GM18861 (cell line): ENCODE measurements around the gene PPP1R1C.

Source experiments
- ATAC-seq: cut with Tn5 transposase; IDR thresholded peaks from one replicate; pipeline ENCODE4 v1.9.1; 2021; ENCODE audit not compliant: unreplicated experiment

Gene PPP1R1C

DNA sequence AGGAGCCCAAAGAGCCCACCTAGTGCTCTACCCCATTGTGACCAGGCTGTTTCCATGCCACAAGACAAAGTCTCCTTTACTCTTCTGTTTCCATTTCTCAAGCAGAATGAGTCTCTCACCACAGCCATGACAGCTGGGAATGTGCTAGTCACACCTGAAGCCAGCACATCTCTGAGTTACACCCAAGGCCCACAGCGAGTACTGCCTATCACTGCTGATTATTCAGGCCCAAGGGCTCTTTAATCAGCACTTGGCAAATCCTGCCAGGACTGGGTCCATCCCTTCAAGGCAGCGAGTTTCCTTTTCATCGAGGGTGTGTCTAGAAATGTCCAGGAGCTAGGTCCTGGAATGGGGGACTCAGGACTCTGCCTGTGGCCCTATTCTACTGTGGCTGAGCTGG, 14.6 kb upstream of the PPP1R1C start:
- ATAC-seq = no peak

GRCh38 chr2:181972431-181973170, 13.1 kb upstream of the PPP1R1C start:
- ATAC-seq = no peak

DNA sequence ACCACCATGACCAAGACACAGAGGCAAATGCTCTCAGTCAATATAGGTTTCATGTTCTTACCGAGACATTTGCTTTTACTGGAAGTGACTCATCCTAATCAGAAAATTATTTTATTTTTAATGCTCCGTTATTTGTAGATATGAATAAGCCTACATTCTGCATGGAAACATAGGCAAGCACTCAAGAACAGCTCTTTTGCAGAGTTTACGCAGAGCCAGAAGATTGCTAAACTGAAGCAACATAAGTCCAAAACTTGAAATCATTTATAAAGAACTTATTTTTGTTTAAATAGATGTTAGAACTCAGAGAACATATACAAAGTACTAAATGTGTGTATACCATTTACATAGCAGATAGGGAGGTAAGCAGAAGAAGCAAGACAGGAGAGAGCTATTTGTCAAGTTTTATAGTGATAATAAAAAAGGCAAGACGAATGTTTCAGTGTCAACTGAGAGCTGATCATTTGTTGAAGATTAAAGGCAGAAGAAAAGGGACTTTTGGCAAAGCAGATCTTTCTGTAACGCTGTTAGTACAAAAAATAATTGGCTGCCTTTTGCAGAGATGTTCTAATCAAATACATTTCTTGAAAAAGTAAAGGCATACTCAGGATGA, 12.4 kb upstream of the PPP1R1C start:
- ATAC-seq = no peak

DNA sequence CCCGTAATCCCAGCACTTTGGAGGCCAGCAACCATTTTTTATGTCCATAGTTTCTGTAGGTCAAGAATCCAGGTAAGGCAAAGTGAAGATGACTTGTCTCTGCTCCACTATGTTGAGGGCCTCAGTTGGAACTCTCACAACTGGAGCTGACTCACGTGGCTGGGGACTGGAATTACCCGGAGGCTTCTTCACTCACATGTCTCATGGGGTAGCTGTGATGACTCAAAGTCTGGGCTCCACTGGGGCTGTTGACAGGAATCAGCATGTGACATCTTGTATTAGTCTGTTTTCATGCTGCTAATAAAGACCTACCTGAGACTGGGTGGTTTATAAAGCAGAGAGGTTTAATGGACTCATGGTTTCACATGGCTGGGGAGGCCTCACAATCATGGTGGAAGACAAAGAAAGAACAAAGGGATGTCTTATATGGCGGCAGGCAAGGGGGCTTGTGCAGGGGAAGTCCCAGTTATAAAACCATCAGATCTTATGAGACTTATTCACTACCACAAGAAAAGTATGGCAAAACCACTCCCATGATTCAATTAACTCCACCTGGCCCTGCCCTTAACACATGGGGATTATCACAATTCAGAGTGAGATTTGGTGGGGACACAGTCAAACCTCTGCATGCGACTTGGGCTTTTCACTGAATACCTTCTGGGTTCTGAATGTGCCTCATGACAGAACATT, 7.8 kb upstream of the PPP1R1C start:
- ATAC-seq = peak; percentile 58

DNA sequence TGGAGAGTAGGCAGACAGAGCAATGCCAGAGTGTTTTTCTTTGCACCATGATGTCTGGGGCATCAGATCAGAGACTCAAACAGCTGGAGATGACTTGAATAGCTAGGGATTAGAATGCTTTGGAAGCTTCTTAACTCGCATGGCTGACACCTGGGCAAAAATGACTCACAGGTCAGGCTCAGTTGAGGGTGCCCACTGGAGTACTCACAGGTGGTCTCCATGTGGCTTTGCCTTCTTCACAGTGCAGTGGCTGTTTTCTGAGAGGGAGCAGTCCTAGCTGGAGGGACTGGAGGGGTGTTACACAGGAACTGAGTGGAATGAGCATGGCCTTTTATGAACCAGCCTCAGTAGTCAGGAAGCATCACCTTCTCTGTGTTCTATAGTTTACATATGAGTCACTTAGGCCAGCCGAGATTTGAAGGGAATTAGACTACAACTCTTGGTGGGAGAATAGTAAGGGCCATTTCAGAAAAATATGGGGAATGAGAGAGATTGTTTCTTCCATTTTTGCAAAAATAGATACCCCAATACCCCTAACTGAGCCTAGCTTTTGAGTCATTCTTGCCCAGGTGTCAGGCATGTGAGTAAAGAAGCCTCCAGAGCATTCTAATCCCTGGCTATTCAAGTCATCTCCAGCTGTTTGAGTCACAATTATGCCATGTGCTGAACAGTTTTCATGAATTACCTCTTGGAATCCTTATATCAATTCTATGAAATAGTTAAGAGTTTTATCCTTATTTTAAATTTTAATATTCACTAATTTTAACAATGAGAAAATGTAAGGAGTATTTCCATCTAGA, 7.1 kb upstream of the PPP1R1C start:
- ATAC-seq = peak; percentile 19

- ATAC-seq = no peak
Observed at GRCh38 chr2:181984060-181984459, 1.6 kb upstream of the PPP1R1C start.

GRCh38 chr2:181984814-181985631, 630 bp upstream of the PPP1R1C start:
- ATAC-seq = no peak

DNA sequence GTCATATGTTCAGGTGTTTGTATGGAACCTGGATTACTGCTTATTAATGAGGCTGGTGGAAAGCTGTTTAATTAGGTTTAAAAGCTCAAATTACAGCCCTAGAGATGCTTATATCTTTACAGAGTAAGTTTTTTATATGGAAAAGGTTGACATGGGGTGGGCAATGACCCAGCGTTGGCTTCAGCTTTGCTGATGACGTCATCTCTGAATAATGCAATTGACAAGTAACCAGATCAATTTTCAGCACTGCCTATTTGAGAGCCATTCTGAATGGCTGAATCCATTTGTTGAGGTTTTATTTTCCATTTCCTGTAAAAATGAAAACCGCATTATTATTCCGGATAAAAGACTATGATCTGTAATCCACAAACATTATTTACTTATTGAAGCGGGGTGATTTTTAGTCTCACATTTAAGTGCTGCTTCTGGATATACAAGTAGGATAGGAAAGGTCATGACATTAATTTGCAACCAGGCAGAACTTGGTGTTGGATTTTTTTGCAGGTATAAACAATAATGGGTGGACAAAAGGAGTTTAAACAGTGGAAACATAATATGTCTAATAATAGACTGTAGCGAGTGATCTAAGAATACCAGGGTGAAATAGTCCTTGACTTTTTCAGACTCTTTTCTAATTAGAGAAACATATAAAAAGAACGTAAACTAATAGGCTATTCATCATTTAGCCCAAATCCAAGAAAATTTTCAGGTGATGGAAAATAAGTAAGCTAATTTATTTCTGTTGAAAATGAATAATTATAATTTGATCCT, 2.7 kb downstream of the PPP1R1C start:
- ATAC-seq = no peak

DNA sequence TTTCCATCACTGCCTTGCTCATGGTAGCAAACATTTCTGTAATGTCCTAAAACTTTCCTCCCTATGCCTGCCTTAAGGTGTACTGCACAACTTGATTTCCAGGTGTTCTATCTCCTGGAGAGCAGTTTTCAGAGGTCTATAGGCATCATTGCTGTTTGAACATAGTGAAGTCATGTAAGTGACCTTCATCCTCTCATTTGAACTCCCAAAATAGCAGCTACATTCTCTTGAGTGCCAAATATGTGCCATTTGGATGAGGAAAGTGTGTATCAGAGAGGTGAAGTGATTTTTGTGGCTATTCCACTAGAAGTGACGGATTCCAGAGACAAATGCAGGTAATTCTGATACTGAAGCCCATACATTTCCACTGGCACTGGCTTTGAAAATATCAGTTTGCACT, 3.4 kb downstream of the PPP1R1C start:
- ATAC-seq = no peak

DNA sequence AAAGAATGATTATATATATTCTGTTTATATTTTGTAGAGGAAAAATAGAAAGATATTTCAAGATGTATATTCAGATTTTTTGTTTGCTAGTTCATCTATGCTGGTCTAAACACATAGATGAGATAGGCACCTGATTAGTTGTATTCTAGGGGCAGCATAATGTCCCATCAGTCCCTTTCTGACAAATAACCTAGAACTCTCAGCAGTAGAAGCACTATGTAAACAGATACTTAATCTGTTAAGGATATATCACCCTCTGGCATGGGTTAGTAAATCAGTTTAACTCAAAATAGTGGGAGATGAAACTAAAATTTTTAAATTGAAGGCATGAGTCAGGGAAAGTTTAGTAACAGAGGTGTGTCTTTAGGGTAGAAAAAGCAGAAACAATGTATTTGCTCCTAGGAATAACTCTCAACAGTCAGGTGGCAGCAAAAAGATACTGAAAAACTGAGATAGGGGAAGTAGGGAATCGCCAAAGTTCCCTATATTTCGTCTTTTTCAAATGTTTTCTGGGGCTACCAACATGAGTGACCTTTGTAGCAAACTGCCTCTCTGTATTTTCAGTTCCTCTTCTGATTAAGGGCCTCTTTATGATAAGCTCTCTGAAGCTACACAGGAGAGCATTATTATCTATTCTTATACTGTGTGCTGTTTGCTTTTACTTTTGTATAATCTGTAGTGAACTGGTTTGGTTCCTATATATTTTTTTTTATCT, 5.7 kb downstream of the PPP1R1C start:
- ATAC-seq = peak; percentile 97

- ATAC-seq = peak; percentile 71
Observed at GRCh38 chr2:181992776-181993175, 7.1 kb downstream of the PPP1R1C start.

DNA sequence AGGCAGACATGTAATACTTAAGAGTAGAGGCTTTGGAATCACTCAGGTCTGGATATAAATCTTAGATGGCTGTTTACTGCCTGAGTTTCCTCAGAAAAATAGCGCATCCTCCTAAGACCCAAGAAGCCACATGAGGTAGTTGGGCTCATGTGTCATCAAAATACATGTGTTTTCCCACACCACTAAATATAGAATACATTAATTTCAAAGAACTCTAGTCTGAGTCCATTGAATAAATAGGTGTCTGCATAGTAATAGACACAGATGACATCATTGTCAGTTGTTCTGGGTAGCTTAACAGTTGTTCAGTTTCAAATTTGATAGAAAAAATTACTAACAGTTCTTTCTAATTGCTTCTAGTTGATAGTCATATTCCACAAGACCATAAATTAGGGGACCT, 9.6 kb downstream of the PPP1R1C start:
- no peak for ATAC-seq

DNA sequence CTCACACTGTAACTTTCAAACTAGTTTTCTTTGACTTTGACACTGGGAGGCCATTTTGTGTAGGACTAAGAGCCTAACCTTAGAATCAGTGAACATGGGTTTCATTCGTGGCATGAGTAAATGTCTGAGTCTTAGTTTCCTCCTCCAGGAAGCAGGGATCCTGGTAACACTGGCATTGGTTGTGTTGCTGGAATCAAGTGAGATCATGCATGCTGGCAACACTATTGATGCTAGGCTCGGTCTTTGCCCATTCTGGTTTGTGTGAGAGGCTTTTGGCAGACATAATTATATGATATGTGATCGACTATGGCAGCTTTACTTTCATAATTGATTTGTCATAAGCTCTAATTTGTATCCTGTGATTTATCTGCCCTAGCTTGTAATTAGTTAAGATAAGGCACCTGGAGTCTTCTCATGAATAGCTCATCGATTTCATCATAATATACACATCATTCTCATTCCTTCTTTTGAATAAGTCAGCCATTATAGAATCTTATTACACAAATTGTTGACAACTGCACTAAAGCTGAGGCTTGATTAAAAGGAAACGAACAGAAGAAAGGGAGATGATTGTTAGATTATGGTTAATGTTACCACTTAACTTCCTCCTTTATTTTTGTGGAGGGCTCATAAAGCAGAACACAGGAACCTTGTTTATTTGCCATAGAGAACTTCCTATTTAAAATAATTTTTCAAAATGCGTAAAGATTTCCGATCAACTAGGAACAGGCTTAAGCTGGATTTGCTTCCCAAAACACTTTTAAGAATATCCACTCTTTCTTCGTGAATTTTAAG, 12.6 kb downstream of the PPP1R1C start:
- ATAC-seq = no peak

GRCh38 chr2:181998891-181999654, 13.4 kb downstream of the PPP1R1C start:
- no peak for ATAC-seq

DNA sequence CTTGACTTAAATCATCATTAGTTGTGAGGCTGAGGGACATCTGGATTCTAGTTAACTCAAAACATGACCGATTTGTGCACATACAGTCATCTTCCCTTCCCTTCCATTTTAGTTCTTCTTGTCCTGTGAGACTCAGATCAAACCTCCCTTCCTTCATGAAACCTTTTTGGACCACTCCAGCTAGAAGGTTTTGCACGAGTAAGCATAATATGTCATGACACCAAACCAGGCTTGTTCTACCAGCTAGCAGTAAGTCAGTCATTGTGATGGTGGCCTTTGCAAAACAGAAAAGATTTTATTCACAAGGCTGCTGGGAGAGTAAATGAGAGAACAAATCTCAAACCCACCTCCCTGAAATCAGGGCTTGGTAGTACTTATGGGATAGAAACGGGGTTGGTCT, 14.3 kb downstream of the PPP1R1C start:
- ATAC-seq = no peak

DNA sequence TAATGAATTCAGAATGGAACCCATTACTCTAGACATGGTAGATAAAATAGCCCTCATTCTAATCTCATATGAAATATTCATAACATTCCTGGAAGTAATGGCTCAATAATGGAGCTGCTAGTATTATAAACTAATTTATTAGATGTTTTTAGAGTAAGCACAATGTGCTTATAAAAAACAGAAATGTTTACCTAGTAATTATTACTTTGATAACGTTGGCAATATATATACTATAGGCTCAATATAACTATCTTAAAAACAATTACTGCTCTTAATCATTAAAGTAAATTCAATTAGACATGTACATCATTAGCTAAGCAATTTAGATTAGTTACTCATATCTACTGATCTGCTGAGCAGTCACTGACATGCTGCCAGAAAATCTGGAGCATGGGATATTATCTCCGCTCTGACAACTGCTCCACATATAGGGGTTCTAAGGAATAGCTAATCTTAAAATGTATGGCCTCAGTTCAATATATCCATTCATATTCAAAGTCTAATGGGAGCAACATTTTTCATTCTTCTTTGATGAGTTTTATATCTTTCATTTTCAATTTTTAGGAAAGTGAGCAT, 19.4 kb downstream of the PPP1R1C start:
- no peak for ATAC-seq

GRCh38 chr2:182006595-182007341, 21.1 kb downstream of the PPP1R1C start:
- no peak for ATAC-seq
